ENCODE measurements around the gene PFN1.

DNA sequence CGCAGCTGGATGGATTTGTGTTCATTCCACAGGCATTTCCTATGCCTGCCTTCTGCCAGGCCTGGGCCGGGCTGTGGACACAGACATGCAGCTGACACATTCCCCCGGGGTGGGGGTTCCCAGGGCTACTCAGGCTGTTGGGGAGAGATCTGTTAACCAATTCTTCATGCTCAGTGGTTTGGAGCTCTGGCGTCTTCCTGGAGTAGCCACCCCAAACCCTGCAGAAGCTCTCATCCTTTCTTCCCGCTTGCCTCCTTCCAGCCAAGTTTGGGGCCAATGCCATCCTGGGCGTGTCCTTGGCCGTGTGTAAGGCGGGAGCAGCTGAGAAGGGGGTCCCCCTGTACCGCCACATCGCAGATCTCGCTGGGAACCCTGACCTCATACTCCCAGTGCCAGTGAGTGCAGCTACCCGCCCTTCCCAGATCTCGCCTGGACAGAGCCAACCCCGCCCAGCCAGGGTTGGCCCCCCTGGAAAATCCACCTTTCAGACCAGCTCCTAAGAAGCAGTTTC lies 5.2 kb upstream of the PFN1 start:
- no peak for TF ChIP-seq EZH2phosphoT487 (IDR thresholded peaks at IDR 0.05; ENCODE audit: low read length)
- TF ChIP-seq, protein P1, sequence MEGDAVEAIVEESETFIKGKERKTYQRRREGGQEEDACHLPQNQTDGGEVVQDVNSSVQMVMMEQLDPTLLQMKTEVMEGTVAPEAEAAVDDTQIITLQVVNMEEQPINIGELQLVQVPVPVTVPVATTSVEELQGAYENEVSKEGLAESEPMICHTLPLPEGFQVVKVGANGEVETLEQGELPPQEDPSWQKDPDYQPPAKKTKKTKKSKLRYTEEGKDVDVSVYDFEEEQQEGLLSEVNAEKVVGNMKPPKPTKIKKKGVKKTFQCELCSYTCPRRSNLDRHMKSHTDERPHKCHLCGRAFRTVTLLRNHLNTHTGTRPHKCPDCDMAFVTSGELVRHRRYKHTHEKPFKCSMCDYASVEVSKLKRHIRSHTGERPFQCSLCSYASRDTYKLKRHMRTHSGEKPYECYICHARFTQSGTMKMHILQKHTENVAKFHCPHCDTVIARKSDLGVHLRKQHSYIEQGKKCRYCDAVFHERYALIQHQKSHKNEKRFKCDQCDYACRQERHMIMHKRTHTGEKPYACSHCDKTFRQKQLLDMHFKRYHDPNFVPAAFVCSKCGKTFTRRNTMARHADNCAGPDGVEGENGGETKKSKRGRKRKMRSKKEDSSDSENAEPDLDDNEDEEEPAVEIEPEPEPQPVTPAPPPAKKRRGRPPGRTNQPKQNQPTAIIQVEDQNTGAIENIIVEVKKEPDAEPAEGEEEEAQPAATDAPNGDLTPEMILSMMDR (IDR thresholded peaks at IDR 0.05; ENCODE audit: low read length) = no peak

Data from MM.1S (cell line).